ENCODE data around the gene STX19.

STX19 gene

DNA sequence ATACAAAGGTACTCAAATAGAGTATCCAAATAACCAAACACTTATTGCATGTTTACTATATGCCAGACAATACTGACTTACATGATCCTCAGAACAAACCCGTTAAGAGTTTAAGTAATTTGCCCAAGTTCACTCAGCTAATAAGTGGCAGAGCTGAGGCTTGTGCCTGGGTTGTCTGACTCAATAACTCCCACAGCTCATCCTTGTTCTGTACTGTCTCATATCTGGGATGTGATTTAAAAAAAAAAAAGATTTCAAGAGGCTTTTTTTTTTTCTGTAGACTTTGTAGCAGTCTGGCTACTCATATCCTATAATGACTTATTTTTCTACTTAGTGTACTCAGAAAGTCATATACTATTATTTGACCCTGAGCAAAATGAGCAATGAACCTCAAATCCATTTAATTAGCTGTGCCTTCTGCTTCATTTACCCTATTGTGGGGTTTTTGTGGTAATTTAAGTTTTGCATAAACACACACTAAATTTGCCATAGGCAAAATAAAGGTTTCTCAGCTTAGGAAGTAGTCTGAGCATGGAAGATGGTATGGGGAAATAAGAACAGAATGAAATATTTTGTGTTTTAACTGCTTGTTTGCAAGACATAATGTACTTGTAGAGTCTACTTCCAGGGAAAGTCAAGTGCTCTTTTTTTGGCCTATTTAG, 37.6 kb upstream of the STX19 start:
- H3K27ac ChIP-seq = no peak overlapping the region
- TF ChIP-seq, protein P1, sequence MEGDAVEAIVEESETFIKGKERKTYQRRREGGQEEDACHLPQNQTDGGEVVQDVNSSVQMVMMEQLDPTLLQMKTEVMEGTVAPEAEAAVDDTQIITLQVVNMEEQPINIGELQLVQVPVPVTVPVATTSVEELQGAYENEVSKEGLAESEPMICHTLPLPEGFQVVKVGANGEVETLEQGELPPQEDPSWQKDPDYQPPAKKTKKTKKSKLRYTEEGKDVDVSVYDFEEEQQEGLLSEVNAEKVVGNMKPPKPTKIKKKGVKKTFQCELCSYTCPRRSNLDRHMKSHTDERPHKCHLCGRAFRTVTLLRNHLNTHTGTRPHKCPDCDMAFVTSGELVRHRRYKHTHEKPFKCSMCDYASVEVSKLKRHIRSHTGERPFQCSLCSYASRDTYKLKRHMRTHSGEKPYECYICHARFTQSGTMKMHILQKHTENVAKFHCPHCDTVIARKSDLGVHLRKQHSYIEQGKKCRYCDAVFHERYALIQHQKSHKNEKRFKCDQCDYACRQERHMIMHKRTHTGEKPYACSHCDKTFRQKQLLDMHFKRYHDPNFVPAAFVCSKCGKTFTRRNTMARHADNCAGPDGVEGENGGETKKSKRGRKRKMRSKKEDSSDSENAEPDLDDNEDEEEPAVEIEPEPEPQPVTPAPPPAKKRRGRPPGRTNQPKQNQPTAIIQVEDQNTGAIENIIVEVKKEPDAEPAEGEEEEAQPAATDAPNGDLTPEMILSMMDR (IDR thresholded peaks at IDR 0.05) = no peak

DNA sequence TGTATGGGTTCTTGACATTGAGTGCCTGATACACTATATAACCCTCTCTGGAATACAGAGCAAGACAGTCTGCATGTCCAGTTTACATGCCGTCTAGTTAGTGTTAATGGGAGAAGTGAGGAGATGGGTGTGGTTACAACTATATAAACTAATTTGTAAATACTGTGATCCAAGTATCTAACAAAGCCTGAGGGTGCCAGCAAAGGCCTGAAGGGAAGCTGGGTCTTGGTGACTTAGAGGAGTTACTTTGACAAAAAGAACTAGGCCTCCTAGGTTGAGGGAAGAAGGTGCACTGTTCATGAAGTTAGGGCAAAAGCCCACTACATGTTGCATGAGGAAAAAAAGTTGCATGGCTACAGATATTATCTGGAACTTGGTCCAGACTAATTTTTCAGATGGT, 36.7 kb upstream of the STX19 start:
- TF ChIP-seq, protein P1 (IDR thresholded peaks at IDR 0.05) = no peak
- no peak for TF ChIP-seq ZFX (IDR thresholded peaks at IDR 0.05; ENCODE audit: borderline replicate concordance)
- no peak overlapping the region for H3K27ac ChIP-seq

DNA sequence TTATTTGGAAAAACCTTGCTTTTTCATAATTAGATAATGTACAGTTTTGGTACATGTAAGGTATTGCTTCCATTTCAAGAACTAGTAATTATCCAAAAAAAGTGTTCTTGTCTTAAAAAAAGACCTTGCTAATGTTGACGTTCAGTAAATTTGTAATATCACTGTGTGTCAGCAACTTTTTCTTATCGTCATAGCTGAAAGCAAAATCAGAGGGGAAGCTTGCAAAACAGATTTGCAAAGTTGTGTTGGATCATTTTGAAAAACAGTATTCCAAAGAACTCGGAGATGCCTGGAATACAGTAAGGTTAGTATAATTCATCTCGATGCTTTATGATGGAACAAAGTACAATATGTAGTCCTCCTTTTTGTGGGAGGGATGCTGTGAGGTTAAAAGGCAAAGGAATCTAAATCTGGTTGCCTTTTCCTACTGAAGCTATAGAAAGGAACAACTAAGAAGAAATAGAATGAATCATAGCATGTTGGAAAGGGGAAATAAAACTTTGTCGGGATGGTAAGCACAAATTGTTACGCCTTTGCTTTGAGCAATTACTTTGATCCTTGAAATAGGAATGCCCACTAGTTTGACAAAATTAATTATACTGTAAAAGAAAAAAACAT, 36.0 kb upstream of the STX19 start:
- H3K27ac ChIP-seq = peak overlapping the region; percentile 95
- TF ChIP-seq, protein P1 (IDR thresholded peaks at IDR 0.05) = no peak
- TF ChIP-seq ZFX (IDR thresholded peaks at IDR 0.05; ENCODE audit: borderline replicate concordance) = no peak

DNA sequence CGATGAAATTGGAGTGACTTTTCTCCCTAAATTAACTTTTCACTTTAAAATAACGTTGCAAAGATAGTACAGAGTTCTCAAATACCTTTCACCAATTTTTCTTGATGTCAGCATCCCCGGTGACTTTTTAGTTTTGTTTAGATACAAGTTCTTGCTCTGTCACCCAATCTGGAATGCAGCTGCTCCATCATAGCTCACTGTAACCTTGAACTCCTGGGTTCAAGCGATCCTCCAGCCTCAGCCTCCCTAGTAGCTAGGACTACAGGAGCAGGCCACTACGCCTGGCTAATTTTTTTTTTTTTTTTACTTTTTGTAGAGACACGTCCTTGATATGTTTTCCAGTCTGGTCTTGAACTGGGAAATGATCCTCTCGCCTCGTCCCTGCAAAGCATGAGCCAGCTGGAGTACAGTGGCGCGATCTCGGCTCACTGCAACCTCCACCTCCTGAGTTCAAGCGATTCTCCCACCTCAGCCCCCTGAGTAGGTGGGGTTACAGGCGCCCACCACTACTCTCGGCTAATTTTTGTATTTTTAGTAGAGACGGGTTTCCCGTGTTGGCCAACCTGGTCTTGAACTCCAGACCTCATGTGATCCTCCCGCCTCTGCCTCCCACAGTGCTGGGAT, 35.2 kb upstream of the STX19 start:
- H3K27ac ChIP-seq = peak overlapping the region; percentile 95
- TF ChIP-seq ZFX (IDR thresholded peaks at IDR 0.05; ENCODE audit: borderline replicate concordance) = no peak
- TF ChIP-seq, protein P1 (IDR thresholded peaks at IDR 0.05) = no peak

DNA sequence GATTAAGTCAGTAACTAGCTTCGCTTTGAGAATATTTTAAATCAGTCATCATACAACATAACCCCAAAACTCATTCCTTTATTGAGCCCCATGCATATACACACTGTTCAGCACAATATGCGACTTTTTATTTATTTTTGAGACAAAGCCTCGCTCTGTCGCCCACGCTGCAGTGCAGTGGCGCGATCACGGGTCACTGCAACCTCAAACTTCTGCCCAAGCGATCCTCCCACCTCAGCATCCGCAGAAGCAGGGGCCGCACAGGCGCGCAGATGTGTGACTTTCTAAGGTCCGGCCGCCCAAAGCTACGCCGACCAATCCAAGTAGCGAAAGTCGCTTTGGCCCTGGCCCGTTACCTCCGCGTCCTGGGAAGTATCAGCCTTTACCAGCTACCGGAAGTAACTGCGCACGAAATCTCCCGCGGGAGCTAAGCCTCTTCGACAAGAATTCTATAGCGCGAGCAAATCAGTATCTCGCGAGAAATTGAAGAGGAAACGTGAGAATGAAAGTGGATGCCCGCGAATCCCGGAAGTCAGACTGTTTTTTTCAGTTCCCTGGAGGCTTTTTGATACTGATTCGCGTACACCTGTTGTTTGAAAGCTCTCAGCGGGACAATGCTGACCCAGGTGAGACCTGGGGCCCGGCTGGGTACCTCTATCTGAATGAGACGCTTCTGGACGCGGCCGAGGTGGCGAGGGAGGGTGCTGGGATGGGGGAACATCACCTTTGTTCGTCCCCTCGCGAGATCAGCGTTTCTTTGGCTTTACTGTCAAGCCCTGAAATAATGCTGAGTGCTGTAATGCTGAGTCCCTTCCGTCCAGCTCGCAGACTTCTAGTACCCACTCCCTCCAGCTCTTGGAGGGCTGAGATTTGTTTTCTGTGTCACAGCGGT, 34.4 kb upstream of the STX19 start, which contains the start of the genes DHFR2 and NSUN3:
DHFR2 (minus strand) TSS at position 404 of the 892 bp plus-strand sequence. CDS start 1,405 bp downstream, outside the sequence.
NSUN3 (plus strand) TSS at position 549 of the 892 bp plus-strand sequence; CDS start at position 615, 66 bp downstream.
- TF ChIP-seq, protein P1 (IDR thresholded peaks at IDR 0.05) = no peak
- TF ChIP-seq ZFX (IDR thresholded peaks at IDR 0.05; ENCODE audit: borderline replicate concordance) = no peak
- H3K27ac ChIP-seq = peak within 1 kb of the TSS; percentile 95

DNA sequence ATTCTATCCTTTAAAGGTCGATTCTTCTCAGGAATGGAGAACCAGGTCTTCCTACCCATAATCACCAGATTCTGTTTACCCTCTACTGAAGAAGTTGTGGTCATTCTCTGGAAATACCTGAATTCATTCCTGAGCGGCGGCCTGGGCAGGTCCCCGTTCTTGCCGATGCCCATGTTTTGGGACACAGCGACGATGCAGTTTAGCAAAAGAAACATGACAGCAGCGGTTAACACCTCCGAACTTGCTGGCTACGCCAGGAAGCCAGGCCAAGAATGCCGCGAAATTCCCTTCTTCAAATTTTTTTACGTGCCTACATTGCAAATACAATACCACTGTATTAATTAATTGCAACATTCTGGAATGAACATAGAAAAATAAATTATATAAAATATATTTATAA, 32.9 kb upstream of the STX19 start:
- H3K27ac ChIP-seq = no peak overlapping the region
- TF ChIP-seq ZFX (IDR thresholded peaks at IDR 0.05; ENCODE audit: borderline replicate concordance) = no peak
- TF ChIP-seq, protein P1 (IDR thresholded peaks at IDR 0.05) = no peak
